ENCODE measurements around the gene USP17L13.
"Not testable (repeated sequence)": the region's sequence is repeated elsewhere in the genome, so short reads cannot be mapped to it uniquely, and the experiment has no call there.

USP17L13 gene

GRCh38 chr4:9224596-9224995 is at the start of gene USP17L13:
Gene USP17L13 (plus strand): TSS chr4:9224896. CDS start chr4:9224896, 0 bp downstream.
- not testable (repeated sequence) for DNase-seq

- not testable (repeated sequence) for DNase-seq
Observed at GRCh38 chr4:9210357-9210756, 14.3 kb upstream of the USP17L13 start, which contains the start of gene USP17L10. Gene USP17L10 (plus strand): TSS chr4:9210657. CDS start chr4:9210657, 0 bp downstream.

- DNase-seq = not testable (repeated sequence)
Observed at GRCh38 chr4:9214701-9215100, 10.0 kb upstream of the USP17L13 start.

- not testable (repeated sequence) for DNase-seq
Observed at GRCh38 chr4:9215105-9215504, 9.6 kb upstream of the USP17L13 start, which contains the start of gene USP17L11. Gene USP17L11 (plus strand): TSS chr4:9215405. CDS start chr4:9215405, 0 bp downstream.

GRCh38 chr4:9219852-9220251 is 4.8 kb upstream of the USP17L13 start, which contains the start of gene USP17L12:
Gene USP17L12 (plus strand): TSS chr4:9220152. CDS start chr4:9220152, 0 bp downstream.
- DNase-seq = not testable (repeated sequence)

- not testable (repeated sequence) for DNase-seq
Observed at GRCh38 chr4:9230249-9230648, 5.6 kb downstream of the USP17L13 start.

- not testable (repeated sequence) for DNase-seq
Observed at GRCh38 chr4:9234085-9234484, 9.4 kb downstream of the USP17L13 start, which contains the start of gene USP17L15. Gene USP17L15 (plus strand): TSS chr4:9234385. CDS start chr4:9234385, 0 bp downstream.

GRCh38 chr4:9238461-9238860 is 13.8 kb downstream of the USP17L13 start:
- not testable (repeated sequence) for DNase-seq

GRCh38 chr4:9243579-9243978 is 18.9 kb downstream of the USP17L13 start, which contains the start of gene USP17L17:
Gene USP17L17 (plus strand): TSS chr4:9243879. CDS start chr4:9243879, 0 bp downstream.
- not testable (repeated sequence) for DNase-seq

- DNase-seq = not testable (repeated sequence)
Observed at GRCh38 chr4:9247953-9248680, 23.4 kb downstream of the USP17L13 start, which contains the start of gene USP17L18. Gene USP17L18 (plus strand): TSS chr4:9248630. CDS start chr4:9248630, 0 bp downstream.

- not testable (repeated sequence) for DNase-seq
Observed at GRCh38 chr4:9253078-9253477, 28.4 kb downstream of the USP17L13 start, which contains the start of gene USP17L19. Gene USP17L19 (plus strand): TSS chr4:9253378. CDS start chr4:9253378, 0 bp downstream.

- not testable (repeated sequence) for DNase-seq
Observed at GRCh38 chr4:9257824-9258223, 33.1 kb downstream of the USP17L13 start, which contains the start of gene USP17L20. Gene USP17L20 (plus strand): TSS chr4:9258124. CDS start chr4:9258124, 0 bp downstream.

- DNase-seq = not testable (repeated sequence)
Observed at GRCh38 chr4:9262572-9262971, 37.9 kb downstream of the USP17L13 start, which contains the start of gene USP17L21. Gene USP17L21 (plus strand): TSS chr4:9262872. CDS start chr4:9262872, 0 bp downstream.

GRCh38 chr4:9267319-9267718 is 42.6 kb downstream of the USP17L13 start, which contains the start of gene USP17L22:
Gene USP17L22 (plus strand): TSS chr4:9267619. CDS start chr4:9267619, 0 bp downstream.
- DNase-seq = not testable (repeated sequence)

GRCh38 chr4:9271719-9272118 is 47.0 kb downstream of the USP17L13 start:
- DNase-seq = not testable (repeated sequence)

Data from DMS79 treated with DMSO at 0.1 percent for 48 hours (cell line).